ENCODE data around the gene ANKS1B.

DNA sequence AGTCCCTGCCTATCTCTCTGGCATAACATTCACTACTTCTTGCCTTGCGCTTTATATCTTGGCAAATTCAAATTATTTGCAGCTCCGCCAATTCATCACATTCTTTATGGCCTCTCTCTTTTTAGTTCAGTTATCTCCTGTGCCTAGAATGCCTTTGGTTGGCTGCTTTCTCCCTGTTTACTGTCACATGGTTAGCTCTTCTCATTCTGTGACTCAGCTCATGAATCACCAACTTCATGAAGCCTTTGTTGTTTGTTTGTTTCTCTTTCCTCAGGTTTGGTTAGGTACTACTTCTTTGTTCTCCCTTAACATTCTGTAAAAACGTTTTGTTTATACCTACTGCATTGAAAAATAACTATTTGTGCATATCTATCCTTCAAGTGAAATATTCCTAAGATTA is 713.7 kb downstream of the ANKS1B start:
- TF ChIP-seq TCF12 (IDR thresholded peaks at IDR 0.05; ENCODE audit: low read depth) (no peak), RAD21 (IDR thresholded peaks at IDR 0.05; ENCODE audit: low read depth) (no peak), YY1 (IDR thresholded peaks at IDR 0.05; ENCODE audit: low read depth) (no peak), ZBTB7A (IDR thresholded peaks at IDR 0.05; ENCODE audit: low read depth) (no peak), CEBPB (IDR thresholded peaks at IDR 0.05) (no peak), FOXM1 (IDR thresholded peaks at IDR 0.05; ENCODE audit: borderline replicate concordance, low read depth) (no peak), EP300 (IDR thresholded peaks at IDR 0.05; ENCODE audit: borderline replicate concordance) (no peak)
- TF ChIP-seq, protein P1, sequence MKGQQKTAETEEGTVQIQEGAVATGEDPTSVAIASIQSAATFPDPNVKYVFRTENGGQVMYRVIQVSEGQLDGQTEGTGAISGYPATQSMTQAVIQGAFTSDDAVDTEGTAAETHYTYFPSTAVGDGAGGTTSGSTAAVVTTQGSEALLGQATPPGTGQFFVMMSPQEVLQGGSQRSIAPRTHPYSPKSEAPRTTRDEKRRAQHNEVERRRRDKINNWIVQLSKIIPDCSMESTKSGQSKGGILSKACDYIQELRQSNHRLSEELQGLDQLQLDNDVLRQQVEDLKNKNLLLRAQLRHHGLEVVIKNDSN (IDR thresholded peaks at IDR 0.05), result no peak
- TF ChIP-seq, protein P2, sequence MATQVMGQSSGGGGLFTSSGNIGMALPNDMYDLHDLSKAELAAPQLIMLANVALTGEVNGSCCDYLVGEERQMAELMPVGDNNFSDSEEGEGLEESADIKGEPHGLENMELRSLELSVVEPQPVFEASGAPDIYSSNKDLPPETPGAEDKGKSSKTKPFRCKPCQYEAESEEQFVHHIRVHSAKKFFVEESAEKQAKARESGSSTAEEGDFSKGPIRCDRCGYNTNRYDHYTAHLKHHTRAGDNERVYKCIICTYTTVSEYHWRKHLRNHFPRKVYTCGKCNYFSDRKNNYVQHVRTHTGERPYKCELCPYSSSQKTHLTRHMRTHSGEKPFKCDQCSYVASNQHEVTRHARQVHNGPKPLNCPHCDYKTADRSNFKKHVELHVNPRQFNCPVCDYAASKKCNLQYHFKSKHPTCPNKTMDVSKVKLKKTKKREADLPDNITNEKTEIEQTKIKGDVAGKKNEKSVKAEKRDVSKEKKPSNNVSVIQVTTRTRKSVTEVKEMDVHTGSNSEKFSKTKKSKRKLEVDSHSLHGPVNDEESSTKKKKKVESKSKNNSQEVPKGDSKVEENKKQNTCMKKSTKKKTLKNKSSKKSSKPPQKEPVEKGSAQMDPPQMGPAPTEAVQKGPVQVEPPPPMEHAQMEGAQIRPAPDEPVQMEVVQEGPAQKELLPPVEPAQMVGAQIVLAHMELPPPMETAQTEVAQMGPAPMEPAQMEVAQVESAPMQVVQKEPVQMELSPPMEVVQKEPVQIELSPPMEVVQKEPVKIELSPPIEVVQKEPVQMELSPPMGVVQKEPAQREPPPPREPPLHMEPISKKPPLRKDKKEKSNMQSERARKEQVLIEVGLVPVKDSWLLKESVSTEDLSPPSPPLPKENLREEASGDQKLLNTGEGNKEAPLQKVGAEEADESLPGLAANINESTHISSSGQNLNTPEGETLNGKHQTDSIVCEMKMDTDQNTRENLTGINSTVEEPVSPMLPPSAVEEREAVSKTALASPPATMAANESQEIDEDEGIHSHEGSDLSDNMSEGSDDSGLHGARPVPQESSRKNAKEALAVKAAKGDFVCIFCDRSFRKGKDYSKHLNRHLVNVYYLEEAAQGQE (IDR thresholded peaks at IDR 0.05; ENCODE audit: low read depth), result no peak
- TF ChIP-seq, protein P3, sequence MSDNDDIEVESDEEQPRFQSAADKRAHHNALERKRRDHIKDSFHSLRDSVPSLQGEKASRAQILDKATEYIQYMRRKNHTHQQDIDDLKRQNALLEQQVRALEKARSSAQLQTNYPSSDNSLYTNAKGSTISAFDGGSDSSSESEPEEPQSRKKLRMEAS (IDR thresholded peaks at IDR 0.05), result no peak
